DMS79 (cell line): ENCODE results near the gene MED13.

Source experiments
- DNase-seq: peaks from one replicate; lab custom pipeline; 2025; lab: John Stamatoyannopoulos, UW

MED13 gene, protein sequence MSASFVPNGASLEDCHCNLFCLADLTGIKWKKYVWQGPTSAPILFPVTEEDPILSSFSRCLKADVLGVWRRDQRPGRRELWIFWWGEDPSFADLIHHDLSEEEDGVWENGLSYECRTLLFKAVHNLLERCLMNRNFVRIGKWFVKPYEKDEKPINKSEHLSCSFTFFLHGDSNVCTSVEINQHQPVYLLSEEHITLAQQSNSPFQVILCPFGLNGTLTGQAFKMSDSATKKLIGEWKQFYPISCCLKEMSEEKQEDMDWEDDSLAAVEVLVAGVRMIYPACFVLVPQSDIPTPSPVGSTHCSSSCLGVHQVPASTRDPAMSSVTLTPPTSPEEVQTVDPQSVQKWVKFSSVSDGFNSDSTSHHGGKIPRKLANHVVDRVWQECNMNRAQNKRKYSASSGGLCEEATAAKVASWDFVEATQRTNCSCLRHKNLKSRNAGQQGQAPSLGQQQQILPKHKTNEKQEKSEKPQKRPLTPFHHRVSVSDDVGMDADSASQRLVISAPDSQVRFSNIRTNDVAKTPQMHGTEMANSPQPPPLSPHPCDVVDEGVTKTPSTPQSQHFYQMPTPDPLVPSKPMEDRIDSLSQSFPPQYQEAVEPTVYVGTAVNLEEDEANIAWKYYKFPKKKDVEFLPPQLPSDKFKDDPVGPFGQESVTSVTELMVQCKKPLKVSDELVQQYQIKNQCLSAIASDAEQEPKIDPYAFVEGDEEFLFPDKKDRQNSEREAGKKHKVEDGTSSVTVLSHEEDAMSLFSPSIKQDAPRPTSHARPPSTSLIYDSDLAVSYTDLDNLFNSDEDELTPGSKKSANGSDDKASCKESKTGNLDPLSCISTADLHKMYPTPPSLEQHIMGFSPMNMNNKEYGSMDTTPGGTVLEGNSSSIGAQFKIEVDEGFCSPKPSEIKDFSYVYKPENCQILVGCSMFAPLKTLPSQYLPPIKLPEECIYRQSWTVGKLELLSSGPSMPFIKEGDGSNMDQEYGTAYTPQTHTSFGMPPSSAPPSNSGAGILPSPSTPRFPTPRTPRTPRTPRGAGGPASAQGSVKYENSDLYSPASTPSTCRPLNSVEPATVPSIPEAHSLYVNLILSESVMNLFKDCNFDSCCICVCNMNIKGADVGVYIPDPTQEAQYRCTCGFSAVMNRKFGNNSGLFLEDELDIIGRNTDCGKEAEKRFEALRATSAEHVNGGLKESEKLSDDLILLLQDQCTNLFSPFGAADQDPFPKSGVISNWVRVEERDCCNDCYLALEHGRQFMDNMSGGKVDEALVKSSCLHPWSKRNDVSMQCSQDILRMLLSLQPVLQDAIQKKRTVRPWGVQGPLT (N-terminal part only)

DNA sequence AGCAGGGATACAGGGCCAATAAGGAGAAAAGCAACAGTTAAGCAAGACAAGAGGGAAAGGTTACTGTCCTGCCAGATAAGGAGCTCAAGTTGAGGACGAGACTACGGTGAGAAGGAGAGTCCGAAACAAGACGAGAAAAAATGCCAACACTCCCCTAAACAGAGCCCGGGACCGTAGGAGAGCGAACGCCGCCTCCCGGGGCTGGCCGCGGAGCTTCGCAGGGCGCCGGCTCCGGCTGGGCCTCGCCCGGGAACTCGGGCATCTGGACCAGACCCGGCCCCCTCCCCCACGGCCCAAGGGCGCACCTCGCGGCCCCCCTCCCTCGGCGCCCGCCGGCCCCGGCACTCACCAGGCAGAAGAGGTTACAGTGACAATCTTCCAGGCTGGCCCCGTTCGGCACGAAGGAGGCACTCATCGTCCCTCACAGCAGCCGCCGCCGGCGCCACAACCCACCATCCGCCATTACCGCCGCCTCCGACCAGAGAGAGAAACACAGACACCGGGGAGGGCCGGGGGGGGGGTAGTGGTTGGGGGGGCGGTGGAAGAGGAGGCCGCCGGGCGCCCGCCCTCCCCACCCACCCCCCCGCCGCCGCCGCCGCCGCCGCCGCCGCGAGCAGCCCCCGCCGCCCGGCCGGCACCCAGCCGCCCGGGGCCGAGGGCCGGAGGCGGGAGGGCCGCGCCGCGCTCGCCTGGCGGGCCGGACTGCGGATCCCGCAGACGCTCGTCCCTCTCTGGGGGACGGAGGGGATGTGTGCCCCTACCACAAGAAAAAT lies at the start of gene MED13:
MED13 (minus strand) TSS at position 488 of the 773 bp plus-strand sequence; CDS start at position 415, 73 bp downstream.
- DNase-seq = no peak

DNA sequence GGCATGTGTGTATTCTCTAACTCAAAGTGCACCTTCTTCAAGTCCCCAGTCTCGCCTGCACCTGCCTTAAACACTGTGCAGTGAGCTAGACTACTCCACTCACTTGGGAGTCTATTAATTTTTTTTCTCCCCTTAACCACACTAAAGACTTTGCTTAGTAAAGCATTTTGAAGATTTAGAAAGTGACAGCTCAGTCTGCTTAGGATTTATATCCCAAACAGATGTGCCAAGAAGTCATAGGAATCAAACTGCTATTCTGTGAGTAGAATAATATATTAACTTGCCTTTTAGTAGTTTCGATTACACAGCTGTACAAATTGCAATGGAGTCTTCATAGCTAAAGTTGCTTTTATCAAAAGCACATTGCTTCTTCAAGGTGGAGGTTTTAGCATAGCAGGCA lies 47.2 kb upstream of the MED13 start:
- peak; percentile 63 for DNase-seq

- peak; percentile 63 for DNase-seq
Measured at GRCh38 chr17:62111562-62112171, 46.6 kb upstream of the MED13 start.

GRCh38 chr17:62110923-62111484 lies 45.9 kb upstream of the MED13 start:
- no peak for DNase-seq

GRCh38 chr17:62109924-62110323 lies 44.8 kb upstream of the MED13 start:
- no peak for DNase-seq

- DNase-seq = peak; percentile 55
Measured at GRCh38 chr17:62109378-62109902, 44.4 kb upstream of the MED13 start.

DNA sequence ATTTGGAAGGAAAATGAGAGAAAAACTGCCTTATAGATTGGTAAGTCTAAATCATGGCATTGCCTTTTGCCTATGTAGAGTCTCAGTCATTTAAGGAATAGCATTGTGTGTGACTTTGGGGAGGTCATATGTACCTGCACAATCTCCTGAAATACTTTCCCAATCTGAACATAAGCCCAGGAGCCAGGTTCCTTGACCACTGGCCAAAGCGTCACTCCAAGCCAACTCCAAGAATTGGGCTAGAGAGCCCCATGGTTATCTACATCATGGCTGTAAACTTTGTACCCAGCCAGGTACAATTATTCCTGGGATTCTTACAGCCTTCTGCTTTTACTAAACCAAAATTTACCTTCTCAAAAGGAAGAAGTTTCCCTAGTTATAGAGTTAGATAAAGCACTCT lies 40.8 kb upstream of the MED13 start:
- no peak for DNase-seq

GRCh38 chr17:62105357-62105756 lies 40.3 kb upstream of the MED13 start:
- DNase-seq = no peak

- DNase-seq = no peak
Measured at GRCh38 chr17:62101515-62101914, 36.4 kb upstream of the MED13 start.

GRCh38 chr17:62101090-62101489 lies 36.0 kb upstream of the MED13 start:
- DNase-seq = peak; percentile 36

GRCh38 chr17:62100055-62100454 lies 35.0 kb upstream of the MED13 start:
- no peak for DNase-seq

GRCh38 chr17:62099532-62099931 lies 34.5 kb upstream of the MED13 start:
- DNase-seq = no peak

DNA sequence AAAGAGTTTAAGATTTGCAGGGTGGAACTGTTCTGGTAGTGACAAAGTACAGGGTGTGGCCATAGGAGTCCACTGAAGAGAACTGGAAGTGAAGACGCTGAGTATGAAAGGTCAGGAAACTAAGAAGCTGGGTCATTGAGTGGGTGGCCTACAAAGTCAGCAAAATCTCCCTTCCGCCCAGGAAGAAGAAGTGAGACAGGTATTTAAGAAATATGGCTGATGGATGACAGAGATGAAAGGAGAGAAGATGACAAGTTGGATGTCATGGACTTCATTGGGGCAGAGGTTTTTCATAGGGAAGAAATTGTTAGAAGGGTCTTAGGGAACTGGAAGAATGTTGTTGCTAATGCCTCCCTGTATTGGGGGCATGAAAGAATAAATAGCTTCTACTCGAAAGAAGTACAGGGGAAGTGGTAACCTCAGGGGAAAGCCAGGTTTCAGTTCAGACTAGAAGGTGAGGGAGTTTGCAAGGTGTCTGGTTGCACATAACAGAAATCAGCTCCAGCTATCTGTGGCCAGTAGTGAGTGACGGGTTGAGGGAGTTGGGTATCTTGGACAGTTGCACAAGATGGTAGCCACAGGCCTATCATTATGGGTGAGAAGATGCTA lies 33.6 kb upstream of the MED13 start:
- DNase-seq = no peak

- no peak for DNase-seq
Measured at GRCh38 chr17:62096401-62096670, 31.3 kb upstream of the MED13 start.

- DNase-seq = no peak
Measured at GRCh38 chr17:62094175-62094574, 29.1 kb upstream of the MED13 start.

GRCh38 chr17:62093188-62094155 lies 28.4 kb upstream of the MED13 start:
- DNase-seq = no peak

DNA sequence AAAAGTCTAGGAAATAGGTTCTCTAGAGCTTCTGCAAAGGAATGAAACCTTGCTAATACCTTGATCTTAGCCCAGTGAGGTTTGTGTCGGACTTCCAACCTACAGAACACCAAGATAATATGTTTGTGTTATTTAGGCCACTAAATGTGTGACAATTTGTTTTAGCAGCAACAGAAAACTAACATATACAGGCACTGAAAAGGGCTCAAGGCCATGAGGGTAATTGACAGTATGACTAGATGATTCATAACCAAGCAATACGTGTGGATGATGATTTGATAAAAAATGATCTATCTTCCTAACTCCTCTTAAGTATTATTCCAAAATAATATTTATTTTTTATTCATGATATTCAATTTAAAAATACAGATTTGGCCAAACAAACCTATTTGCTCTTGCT lies 27.7 kb upstream of the MED13 start:
- DNase-seq = no peak

- no peak for DNase-seq
Measured at GRCh38 chr17:62091804-62092203, 26.7 kb upstream of the MED13 start.

GRCh38 chr17:62090868-62091267 lies 25.8 kb upstream of the MED13 start:
- DNase-seq = no peak
